ENCODE results near the gene CEP70.
"Not testable (repeated sequence)": the region's sequence is repeated elsewhere in the genome, so short reads cannot be mapped to it uniquely, and the experiment has no call there.

The CEP70 gene

GRCh38 chr3:138468886-138469285 lies 125.2 kb downstream of the CEP70 start:
- peak in 1 of 14 donors; percentile 8 for DNase-seq

- DNase-seq: no peak
Measured at GRCh38 chr3:138468451-138468850, 125.6 kb downstream of the CEP70 start.

GRCh38 chr3:138467931-138468330 lies 126.1 kb downstream of the CEP70 start:
- no peak for DNase-seq

- no peak for DNase-seq
Measured at GRCh38 chr3:138465925-138466324, 128.1 kb downstream of the CEP70 start.

GRCh38 chr3:138465451-138465850 lies 128.6 kb downstream of the CEP70 start:
- DNase-seq: no peak

- no peak for DNase-seq
Measured at GRCh38 chr3:138464491-138464860, 129.6 kb downstream of the CEP70 start.

- DNase-seq: no peak
Measured at GRCh38 chr3:138463724-138464490, 130.2 kb downstream of the CEP70 start.

GRCh38 chr3:138461896-138462295 lies 132.2 kb downstream of the CEP70 start:
- DNase-seq: no peak

GRCh38 chr3:138461246-138461645 lies 132.8 kb downstream of the CEP70 start:
- DNase-seq: no peak

GRCh38 chr3:138460536-138461205 lies 133.4 kb downstream of the CEP70 start:
- DNase-seq: no peak

GRCh38 chr3:138459619-138460535 lies 134.2 kb downstream of the CEP70 start:
- peak in 1 of 14 donors; percentile 32 for DNase-seq

GRCh38 chr3:138458774-138459499 lies 135.1 kb downstream of the CEP70 start:
- no peak for DNase-seq

- DNase-seq: no peak
Measured at GRCh38 chr3:138457863-138458735, 136.0 kb downstream of the CEP70 start.

GRCh38 chr3:138456961-138457862 lies 136.8 kb downstream of the CEP70 start:
- DNase-seq: no peak

GRCh38 chr3:138455801-138456716 lies 138.0 kb downstream of the CEP70 start:
- no peak for DNase-seq

GRCh38 chr3:138453940-138454339 lies 140.1 kb downstream of the CEP70 start:
- not testable (repeated sequence) for DNase-seq

GRCh38 chr3:138452436-138452835 lies 141.6 kb downstream of the CEP70 start:
- DNase-seq: no peak

- no peak for DNase-seq
Measured at GRCh38 chr3:138451595-138452162, 142.4 kb downstream of the CEP70 start.
